ENCODE measurements around the gene OR10H4.

DNA sequence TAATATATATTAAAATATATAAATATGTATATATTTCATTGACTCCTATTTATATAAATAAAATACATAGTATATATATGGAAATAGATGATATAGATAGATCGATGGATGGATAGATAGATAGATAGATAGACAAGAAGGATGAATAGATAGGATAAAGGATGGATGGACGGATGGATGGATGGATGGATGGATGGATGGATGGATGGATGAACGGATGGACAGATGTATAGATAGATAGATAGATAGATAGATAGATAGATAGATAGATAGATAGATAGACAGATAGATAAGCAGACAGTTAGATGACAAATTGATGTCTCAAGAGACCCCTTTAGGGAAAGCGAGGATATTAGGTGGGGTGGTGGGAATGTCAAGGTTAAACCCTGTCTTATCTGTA, 29.6 kb upstream of the OR10H4 start:
- TF ChIP-seq POLR2A (IDR thresholded peaks at IDR 0.05) (no peak), CTCF (IDR thresholded peaks at IDR 0.05) (no peak)
